ENCODE results near the gene SLC2A13. TPM values are rescaled to one million over a fixed set of nuclear protein-coding genes. Genes with fewer than 3 reads are reported as not detected.
"Not testable (repeated sequence)": the region's sequence is repeated elsewhere in the genome, so short reads cannot be mapped to it uniquely, and the experiment has no call there.

Gene SLC2A13
- total RNA-seq, 1 donor from 2014 or later = 6.3 TPM

GRCh38 chr12:39853003-39853402 is 252.9 kb downstream of the SLC2A13 start:
- ATAC-seq = no peak
- intact Hi-C loops (cut with DNase I) = no loop called here
- DNase-seq (ENCODE audit: missing footprints) = no peak

DNA sequence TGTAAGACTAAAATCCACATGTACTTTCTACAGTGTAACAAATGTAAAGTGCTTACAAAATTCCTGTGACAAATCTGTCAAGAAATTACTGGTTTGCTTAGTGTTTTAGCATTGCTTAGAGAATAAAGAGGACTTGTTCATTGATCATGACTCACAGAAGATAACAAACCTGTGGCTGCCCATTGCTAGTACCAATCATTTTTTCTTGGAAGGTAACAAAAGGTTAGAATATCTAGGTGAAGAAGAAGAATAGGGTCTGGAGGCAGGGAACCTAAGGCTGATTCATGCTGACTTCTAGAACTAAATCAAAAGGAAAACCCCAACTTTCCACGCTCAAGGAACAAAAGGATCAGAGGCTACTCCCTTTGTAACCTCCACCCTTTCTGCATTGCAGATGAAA is 253.5 kb downstream of the SLC2A13 start:
- intact Hi-C loops (cut with DNase I) = no loop called here
- no peak for DNase-seq (ENCODE audit: missing footprints)
- no peak for ATAC-seq

DNA sequence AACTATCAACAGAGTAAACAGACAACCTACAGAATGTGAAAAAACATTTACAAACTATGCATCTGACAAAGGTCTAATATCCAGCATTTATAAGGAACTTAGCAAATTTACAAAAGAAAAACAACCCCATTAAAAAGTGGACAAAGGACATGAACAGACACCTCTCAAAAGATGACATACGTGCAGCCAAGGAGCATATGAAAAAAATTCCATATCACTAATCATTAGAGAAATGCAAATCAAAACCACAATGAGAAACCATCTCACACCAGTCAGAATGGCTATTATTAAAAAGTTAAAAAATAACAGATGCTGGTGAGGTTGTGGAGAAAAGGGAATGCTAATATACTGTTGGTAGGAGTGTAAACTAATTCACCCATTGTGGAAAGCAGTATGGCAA is 257.7 kb downstream of the SLC2A13 start:
- ATAC-seq; DNase-seq (ENCODE audit: missing footprints); intact Hi-C loops (cut with DNase I): not testable (repeated sequence)

DNA sequence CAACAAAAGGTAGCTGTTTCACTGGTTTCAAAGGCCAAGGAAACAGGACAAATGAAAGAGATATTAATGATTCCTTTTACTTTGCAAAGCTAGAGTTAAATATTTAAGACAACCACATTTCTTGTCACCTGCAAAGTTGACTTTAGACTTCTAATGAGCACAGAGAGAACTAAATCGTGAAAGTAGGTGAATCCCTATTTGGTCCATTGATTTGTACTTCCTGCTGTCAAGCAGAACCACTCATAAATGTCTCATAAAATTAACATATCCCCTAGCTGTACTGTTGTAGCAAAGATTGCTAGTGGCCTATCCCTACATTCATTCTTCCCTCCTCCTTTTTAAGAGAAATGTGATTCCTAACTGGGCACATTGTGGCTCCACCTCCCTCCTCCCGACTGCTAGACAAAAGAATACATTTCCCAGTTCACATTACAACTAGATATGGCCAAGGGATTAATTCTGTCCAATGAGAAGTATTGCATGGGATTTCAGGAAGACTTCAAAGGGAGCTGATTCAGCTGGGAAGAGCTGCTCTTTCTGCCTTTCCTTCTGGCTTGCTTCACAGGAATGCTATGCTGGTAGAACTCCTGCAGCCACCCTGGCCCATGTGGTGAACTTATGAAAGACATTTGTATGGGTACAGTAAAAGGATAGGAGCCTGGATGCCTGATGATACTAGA is 258.8 kb downstream of the SLC2A13 start:
- intact Hi-C loops (cut with DNase I) = no loop called here
- ATAC-seq = no peak
- no peak for DNase-seq (ENCODE audit: missing footprints)

DNA sequence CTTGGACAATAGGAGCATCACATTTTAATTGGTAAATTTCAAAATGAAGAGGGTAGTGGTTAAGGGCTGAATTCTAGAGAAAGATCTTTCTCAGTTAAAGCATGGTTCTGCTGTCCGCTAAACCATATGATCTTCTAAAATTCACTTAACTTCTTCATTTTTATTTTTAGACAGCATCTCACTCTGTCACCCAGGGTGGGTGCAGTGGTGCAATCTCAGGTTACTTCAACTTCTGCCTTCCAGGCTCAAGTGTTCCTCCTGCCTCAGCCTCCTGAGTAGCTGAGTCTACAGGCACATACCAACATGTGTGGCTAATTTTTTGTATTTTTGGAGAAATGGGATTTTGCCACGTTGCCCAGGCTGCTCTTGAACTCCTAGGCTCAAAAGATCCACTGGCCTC is 259.6 kb downstream of the SLC2A13 start:
- no peak for DNase-seq (ENCODE audit: missing footprints)
- no peak for ATAC-seq
- intact Hi-C loops (cut with DNase I) = no loop called here

DNA sequence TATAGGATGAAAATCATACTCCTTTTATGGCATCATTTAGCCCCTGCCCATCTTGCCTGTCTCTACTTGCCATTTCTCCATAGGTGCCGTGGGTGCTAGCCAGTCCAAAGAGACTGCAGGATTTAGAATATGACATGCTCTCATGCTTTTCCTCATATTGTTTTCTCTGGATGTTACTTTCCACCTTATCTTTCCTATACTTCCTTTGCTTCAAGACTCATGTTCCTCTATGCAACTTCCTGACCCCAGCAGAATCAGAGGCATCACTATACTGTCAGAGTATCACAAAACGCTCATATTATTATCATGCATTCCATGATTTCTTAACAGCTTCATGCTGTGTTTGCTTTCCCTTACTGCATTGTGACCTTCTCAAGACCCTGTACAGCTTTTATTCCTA is 265.5 kb downstream of the SLC2A13 start:
- intact Hi-C loops (cut with DNase I) = no loop called here
- DNase-seq (ENCODE audit: missing footprints) = no peak
- no peak for ATAC-seq

DNA sequence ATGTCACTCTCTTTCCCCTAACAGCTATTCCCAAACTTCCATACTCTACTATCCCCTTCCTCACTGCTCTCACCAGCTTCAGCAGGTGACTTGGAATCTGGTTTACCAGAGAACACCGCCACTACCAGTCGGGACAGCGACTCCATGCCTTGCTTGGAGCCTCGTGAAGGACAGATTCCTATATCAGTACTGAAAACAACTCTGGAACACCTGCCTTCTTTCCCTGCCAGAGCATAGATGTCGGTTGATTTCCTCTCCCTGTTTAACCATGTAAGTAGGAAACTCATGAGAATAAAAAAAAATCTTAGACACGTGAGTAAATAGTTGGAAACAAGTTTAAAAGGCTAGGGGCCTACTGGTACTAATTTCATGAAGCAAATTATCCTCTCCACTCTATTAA is 266.8 kb downstream of the SLC2A13 start:
- no peak for ATAC-seq

DNA sequence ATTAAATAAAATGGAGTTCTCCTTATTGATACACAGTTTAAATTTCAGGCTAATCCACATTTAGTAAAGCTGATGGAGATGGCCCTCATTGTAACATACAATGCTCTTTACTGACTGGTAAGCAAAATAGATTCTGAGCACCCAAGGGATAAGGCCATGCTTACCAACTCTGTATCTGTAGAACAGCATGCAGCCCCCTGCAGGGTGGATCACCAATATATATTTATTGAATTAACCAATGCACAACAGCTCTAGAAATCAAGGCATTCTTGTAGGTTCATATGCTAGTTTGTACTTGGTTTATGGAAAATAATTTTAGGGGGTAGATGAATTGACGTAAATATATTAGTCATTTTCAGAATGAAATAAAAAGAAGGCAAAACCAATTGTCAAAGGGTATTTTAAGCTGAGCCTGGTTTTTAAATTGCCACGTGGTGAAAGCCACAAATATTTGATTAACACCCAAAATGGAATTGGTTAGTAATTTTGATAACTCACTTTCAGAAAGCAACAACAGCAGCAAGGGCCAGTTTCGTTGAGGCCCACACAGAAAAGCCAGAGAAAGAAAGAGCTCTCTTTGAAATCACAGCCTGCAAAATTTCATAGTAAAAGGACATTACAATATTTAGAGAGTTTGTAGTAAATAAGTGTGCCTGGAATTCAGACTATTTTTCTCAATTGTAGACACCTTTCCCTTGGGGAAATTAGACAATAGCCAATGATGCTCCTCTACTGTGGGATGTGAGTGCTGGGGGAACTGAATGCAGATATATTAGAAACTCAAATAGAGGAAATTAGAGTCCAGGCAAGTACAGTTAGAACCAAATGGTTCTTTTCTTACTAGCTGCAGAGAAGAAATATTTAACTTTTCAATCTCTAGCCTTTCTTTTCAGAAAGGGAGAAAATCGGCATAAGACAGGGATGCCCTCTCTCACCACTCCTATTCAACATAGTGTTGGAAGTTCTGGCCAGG is 270.1 kb downstream of the SLC2A13 start:
- DNase-seq (ENCODE audit: missing footprints) (no peak), ATAC-seq (no peak)
- intact Hi-C loops (cut with DNase I) = no loop called here

More for the DNA sequence above, 266.8 kb downstream of the SLC2A13 start:
- no peak for DNase-seq (ENCODE audit: missing footprints)
- intact Hi-C loops (cut with DNase I) = no loop called here

- no peak for DNase-seq (ENCODE audit: missing footprints)
- intact Hi-C loops (cut with DNase I) = no loop called here
- no peak for ATAC-seq
Observed at GRCh38 chr12:39831587-39832315, 274.1 kb downstream of the SLC2A13 start.

DNA sequence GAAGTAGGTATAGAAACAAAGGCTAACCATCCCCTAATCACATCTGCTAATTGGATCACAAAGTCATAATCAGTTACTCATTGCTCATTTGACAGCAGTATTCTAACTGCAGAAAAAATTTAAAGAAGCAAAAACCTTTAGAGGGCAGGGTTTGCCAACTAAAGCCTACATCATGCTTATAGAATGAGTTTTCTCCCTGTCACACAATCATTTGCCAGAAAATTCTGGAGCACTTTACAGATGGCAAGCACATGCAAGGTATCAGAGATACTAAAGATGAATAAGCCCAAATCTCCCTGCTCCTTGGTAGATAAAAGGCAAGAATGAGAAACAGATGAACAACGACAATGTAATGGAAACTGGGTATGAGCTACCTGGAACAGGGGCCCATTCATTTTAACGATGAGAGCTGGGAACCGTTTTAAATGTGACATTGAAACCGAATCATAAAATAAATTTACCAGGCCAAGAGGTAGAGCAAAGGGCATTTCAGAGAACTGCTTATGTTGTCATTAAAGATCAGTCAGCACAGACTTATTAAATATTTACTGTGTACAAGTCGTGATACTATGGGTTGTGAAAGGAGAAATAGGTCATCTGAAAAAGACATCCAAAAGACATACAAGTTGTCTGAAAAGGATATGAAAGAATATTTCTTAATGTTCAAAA is 274.9 kb downstream of the SLC2A13 start:
- no peak for ATAC-seq
- no peak for DNase-seq (ENCODE audit: missing footprints)
- intact Hi-C loops (cut with DNase I) = no loop called here

DNA sequence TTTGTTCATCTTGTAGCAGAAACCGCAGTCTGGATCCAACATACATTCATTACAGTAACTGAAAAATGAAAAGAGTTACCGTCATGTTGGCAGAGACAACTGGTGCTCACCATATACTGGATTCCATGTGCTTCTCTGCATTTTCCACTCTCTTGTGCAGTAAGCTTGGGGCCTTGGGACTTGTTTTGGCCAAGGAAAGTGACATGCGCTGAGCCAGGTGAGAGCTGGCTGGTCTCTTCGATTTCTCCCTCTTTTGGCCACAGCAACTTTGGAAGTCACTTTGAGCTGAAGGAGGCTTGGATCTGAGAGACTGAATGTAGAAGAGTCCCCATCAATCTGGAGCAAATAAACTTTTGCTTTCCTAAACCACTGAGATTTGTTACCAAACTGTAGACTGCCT is 275.7 kb downstream of the SLC2A13 start:
- DNase-seq (ENCODE audit: missing footprints) = no peak
- intact Hi-C loops (cut with DNase I) = no loop called here
- ATAC-seq = no peak

DNA sequence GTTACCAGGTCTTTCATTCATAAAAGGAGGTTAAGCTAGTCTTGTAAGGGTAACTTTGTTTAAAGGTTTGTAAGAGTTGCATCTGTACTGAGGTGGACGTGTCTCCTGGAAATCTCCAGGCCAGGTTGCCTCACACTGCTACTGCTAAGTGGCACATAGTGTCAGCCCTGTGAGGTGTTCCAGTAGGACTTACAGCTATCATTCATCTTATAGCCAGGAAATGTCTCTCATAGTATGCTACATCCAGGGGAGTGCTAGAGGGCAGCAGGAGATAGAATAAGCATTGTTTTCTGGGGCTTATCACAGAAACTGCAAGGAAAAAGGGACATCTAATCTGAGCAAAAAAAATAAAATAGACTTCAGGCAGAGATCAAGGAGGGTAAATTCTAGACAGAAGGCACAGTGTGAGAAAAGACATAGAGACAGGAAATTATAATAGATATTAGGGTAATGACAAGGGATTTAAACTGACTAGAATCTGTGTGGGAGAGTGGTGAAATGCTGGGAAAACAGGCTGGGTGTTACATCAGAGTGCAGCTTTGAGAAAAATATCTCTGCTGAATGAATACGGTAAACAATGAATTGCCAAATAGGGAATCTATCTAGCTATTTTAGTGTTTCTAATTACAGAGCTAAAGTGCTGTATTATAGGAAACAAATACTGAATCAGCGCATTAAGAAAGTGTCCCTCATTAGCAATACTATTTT is 281.2 kb downstream of the SLC2A13 start:
- DNase-seq (ENCODE audit: missing footprints) (no peak), ATAC-seq (peak; percentile 83)
- intact Hi-C loops (cut with DNase I) = no loop called here

DNA sequence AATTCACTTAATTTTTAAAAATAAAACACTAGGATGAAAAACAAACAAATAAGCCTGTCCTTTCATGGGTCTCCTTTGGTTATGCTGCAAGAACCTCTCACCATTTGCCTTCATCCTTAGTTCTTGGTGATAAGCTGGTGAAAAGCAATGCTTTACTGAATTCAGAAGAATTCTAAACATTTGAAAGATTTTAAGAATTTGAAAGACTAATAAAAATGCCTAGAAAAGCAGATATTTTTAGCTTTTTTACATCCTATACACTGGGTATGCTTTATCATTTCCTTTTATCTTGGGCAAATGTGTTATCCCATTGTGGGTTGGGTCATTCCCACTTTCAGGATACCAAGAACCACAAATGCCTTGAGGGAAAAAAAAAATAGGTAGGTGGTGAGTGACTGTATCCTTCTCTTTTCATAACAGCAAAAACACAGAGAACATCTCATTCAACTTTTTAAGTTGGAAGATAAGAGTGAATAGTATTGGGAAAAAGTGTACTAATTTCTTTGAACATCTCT is 289.2 kb downstream of the SLC2A13 start:
- intact Hi-C loops (cut with DNase I) = no loop called here
- DNase-seq (ENCODE audit: missing footprints) = no peak
- no peak for ATAC-seq

GRCh38 chr12:39815746-39816145 is 290.1 kb downstream of the SLC2A13 start:
- DNase-seq (ENCODE audit: missing footprints) = no peak
- ATAC-seq = no peak
- intact Hi-C loops (cut with DNase I) = no loop called here

DNA sequence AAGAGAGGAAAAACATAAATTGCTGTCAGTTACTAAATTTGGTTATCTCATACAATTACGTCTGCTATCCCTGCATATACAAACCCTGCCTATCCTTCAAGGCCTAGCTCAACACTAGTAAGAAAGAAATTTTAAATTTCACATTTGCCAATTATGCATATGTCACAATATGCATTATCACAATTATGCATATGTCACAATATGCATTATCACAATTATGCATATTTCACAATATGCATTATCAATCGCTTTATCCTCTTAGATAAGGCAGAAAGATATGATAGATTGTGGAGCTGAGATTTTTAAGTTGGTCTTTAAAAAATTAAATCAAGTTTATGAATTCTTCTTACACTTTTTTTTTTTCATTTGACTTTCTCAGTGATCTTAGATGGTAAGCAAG is 291.3 kb downstream of the SLC2A13 start:
- DNase-seq (ENCODE audit: missing footprints) (no peak), ATAC-seq (no peak)
- intact Hi-C loops (cut with DNase I) = no loop called here

DNA sequence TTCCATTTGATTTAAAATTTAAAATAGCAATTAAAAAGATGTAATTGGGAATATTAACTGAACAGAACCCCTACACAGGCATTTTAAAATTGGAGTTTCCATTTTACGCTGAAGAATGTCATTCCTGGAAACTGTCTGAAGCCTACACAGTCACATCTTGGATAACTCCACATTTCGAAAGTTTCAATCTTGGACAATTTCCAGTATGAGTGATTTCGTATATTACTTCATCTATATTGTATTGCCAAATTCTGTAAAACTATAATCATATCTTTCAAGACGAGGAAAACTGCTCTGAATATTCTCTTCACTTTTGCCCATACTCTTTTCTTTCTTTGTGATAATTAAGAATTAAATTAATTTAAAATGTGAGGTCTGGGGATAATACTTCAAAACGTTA is 292.1 kb downstream of the SLC2A13 start:
- DNase-seq (ENCODE audit: missing footprints) = no peak
- intact Hi-C loops (cut with DNase I) = no loop called here
- no peak for ATAC-seq

DNA sequence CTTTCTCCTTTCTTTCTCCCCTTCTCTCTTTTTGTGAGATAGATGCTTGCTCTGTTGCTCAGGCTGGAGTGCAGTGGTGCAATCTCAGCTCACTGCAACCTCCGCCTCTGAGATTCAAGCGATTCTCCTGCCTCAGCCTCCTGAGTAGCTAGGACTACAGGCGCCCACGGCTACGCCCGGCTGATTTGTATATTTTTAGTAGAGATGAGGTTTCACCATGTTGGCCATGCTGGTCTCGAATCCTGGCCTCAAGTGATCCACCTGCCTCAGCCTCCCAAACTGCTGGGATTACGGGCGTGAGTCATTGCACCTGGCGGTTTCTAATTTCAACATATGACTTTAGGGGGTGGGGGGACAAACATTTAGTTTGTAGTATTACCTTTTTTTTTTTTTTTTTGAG is 293.4 kb downstream of the SLC2A13 start:
- ATAC-seq; intact Hi-C loops (cut with DNase I); DNase-seq (ENCODE audit: missing footprints): not testable (repeated sequence)

DNA sequence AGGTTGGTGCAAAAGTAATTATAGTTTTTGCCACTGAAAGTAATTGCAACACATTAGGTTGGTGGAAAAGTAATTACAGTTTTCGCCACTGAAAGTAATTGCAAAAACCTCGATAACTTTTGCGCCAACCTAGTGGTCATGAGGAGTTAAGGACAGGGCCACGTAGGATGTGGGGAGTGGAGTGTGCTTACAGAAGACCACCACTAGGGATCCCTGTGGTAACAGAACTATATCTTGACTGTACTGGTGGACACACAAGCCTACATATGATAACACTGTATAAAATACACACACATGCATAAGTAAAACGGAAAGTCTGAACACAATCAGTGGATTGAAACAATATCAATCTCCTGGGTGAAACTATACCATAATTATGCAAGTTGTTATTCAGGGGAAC is 298.8 kb downstream of the SLC2A13 start:
- ATAC-seq (no peak), DNase-seq (ENCODE audit: missing footprints) (no peak)
- intact Hi-C loops (cut with DNase I) = no loop called here

All from Right ventricle myocardium inferior (tissue), 1 donor.